Smooth muscle cell (in vitro differentiated cells): Measurements from ENCODE around the gene ZIC2. TPM values are rescaled to one million over a fixed set of nuclear protein-coding genes. Genes with fewer than 3 reads are reported as not detected.

Source experiments
- DNase-seq: peaks from one replicate; lab custom pipeline; 2025; ENCODE audit not compliant: unreplicated experiment; lab: John Stamatoyannopoulos, UW
- H2AFZ ChIP-seq: fragments of 200-600 bp; sonication (generic); 2 replicates; pipeline ENCODE4 v1.6.0; 2016; ENCODE audit warnings: antibody characterized with exemption, low read depth, mild to moderate bottlenecking
- H3F3A ChIP-seq: fragments of 200-600 bp; sonication (generic); 2 replicates; pipeline ENCODE4 v1.6.0; 2017; ENCODE audit warnings: antibody characterized with exemption, low read depth
- H3K27ac ChIP-seq: fragments of 200-600 bp; sonication (generic); 2 replicates; pipeline ENCODE4 v1.5.1; 2016; ENCODE audit warnings: low read depth, mild to moderate bottlenecking
- H3K27me3 ChIP-seq: fragments of 200-600 bp; sonication (generic); 2 replicates; pipeline ENCODE4 v1.6.1; 2016; ENCODE audit warnings: low read depth, mild to moderate bottlenecking
- H3K36me3 ChIP-seq: fragments of 200-600 bp; sonication (generic); 2 replicates; pipeline ENCODE4 v1.5.1; 2016; ENCODE audit warnings: low read depth
- H3K4me1 ChIP-seq: fragments of 200-600 bp; sonication (generic); 2 replicates; pipeline ENCODE4 v1.5.1; 2016; ENCODE audit warnings: low read depth
- H3K4me2 ChIP-seq: fragments of 200-600 bp; sonication (generic); 2 replicates; pipeline ENCODE4 v1.6.0; 2016; ENCODE audit warnings: mild to moderate bottlenecking
- H3K4me3 ChIP-seq: fragments of 200-600 bp; sonication (generic); 2 replicates; pipeline ENCODE4 v1.5.1; 2016; ENCODE audit warnings: mild to moderate bottlenecking
- H3K79me2 ChIP-seq: fragments of 200-600 bp; sonication (generic); 2 replicates; pipeline ENCODE4 v1.6.0; 2016; ENCODE audit warnings: low read depth, mild to moderate bottlenecking
- H3K9ac ChIP-seq: fragments of 200-600 bp; sonication (generic); 2 replicates; pipeline ENCODE4 v1.6.0; 2016; ENCODE audit warnings: low read depth
- H3K9me3 ChIP-seq: fragments of 200-600 bp; sonication (generic); replicated peaks from 2 replicates; pipeline ENCODE4 v1.5.1; 2016; ENCODE audit warnings: low read depth
- H4K20me1 ChIP-seq: fragments of 200-600 bp; sonication (generic); 2 replicates; pipeline ENCODE4 v1.6.0; 2016; ENCODE audit warnings: low read depth
- WGBS: methylation state at CpG from one replicate; pipeline ENCODE4 v1.1.7; 2016; ENCODE audit warnings: low lambda C conversion rate; 5-methylcytosine and 5-hydroxymethylcytosine counted together
- polyA plus RNA-seq: library from polyadenylated mRNA; unstranded; fragments of >200 nt; fragmentation: Nextera tagmentation; extraction: Ambion mirVana; gene quantifications from 2 replicates; pipeline ENCODE4 v1.2.1, GENCODE V29; 2016
- total RNA-seq: library from RNA; depleted of rRNA; stranded (reverse); fragments of >200 nt; gene quantifications from 2 replicates; pipeline ENCODE4 v1.2.3, GENCODE V29; 2014
- TF ChIP-seq, protein P1 (sequence below): fragments of 200-600 bp; sonication (generic); IDR thresholded peaks from 2 replicates; pipeline ENCODE4 v1.5.1; 2017; ENCODE audit warnings: borderline replicate concordance, mild to moderate bottlenecking, antibody characterized with exemption; ENCODE audit not compliant: insufficient read depth, poor library complexity, severe bottlenecking

The ZIC2 gene
- total and polyA plus RNA-seq, 2 experiments from 2014 or later: not detected

DNA sequence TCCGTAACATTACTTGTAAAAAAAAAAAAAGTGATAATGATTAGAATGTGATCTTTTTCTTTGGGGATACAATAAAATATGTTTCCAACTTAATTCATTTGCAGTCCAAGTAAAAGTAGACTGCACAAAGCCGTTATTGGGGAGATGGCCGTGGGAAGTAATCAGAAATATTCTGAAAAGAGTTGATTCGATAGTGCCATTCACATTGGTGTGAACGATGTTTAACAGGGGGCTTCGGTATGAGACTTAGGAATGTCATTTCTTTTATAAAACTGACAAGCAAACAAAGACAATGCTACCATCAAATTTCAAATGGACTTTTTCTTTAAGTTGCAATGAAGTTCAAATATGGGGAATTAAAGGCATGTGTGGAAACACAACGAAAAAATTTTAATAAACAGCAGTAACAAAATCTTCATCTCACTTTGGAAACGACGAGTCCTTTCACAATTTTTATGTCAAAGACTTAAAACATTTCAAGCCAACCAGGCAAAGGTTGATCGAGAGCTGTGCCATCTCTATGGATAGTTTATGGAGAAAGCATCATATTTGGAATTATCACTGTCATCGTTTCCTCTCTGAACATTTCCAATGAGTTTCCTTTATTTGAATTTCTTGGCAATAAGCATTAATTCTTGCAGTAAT is 8.3 kb upstream of the ZIC2 start:
- Histone ChIP-seq H3K27me3 (peaks cover 96% of the 10 kb centered on the region), H3K79me2 (no peaks in the 10 kb centered on the region), H3K9ac (no peak overlapping the region), H3K36me3 (no peaks in the 10 kb centered on the region), H3K4me1 (peaks cover 40% of the 10 kb centered on the region), H4K20me1 (peaks cover 5% of the 10 kb centered on the region), H3K27ac (no peak overlapping the region), H3K9me3 (no peaks in the 10 kb centered on the region), H3F3A (no peaks in the 10 kb centered on the region), H3K4me2 (no peak overlapping the region), H2AFZ (no peak overlapping the region), H3K4me3 (no peak overlapping the region)
- TF ChIP-seq, protein P1, sequence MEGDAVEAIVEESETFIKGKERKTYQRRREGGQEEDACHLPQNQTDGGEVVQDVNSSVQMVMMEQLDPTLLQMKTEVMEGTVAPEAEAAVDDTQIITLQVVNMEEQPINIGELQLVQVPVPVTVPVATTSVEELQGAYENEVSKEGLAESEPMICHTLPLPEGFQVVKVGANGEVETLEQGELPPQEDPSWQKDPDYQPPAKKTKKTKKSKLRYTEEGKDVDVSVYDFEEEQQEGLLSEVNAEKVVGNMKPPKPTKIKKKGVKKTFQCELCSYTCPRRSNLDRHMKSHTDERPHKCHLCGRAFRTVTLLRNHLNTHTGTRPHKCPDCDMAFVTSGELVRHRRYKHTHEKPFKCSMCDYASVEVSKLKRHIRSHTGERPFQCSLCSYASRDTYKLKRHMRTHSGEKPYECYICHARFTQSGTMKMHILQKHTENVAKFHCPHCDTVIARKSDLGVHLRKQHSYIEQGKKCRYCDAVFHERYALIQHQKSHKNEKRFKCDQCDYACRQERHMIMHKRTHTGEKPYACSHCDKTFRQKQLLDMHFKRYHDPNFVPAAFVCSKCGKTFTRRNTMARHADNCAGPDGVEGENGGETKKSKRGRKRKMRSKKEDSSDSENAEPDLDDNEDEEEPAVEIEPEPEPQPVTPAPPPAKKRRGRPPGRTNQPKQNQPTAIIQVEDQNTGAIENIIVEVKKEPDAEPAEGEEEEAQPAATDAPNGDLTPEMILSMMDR: no peak
- WGBS: 27% methylated on average over 11 of the region's 11 CpGs
- DNase-seq: no peak

DNA sequence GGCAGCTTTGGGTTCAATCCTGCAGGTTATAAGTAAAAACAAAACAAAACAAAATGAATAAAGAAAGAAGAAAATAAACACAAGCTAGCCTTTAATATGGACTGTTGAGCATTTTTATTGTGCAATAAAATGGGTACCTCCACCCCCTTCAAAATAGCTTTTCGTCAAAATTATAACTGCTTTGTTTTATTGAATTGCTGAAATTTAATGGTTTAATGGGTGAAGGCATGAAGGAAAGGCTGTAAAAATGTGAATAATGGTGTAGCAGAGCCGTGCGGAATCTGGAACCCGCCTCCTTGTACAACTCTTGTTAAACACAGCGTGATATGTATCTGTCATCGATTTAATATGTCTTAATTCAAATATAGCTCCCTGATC is 7.8 kb upstream of the ZIC2 start:
- Histone ChIP-seq H3K79me2 (no peaks in the 10 kb centered on the region), H3K27me3 (peaks cover 96% of the 10 kb centered on the region), H3K4me2 (no peak overlapping the region), H3K4me3 (no peak overlapping the region), H3K4me1 (peaks cover 42% of the 10 kb centered on the region), H2AFZ (no peak overlapping the region), H3K36me3 (no peaks in the 10 kb centered on the region), H3K9ac (no peak overlapping the region), H3K27ac (no peak overlapping the region), H3F3A (no peaks in the 10 kb centered on the region), H4K20me1 (peaks cover 6% of the 10 kb centered on the region), H3K9me3 (no peaks in the 10 kb centered on the region)
- WGBS: 28% methylated on average over 6 of the region's 6 CpGs
- TF ChIP-seq, protein P1: no peak
- no peak for DNase-seq

DNA sequence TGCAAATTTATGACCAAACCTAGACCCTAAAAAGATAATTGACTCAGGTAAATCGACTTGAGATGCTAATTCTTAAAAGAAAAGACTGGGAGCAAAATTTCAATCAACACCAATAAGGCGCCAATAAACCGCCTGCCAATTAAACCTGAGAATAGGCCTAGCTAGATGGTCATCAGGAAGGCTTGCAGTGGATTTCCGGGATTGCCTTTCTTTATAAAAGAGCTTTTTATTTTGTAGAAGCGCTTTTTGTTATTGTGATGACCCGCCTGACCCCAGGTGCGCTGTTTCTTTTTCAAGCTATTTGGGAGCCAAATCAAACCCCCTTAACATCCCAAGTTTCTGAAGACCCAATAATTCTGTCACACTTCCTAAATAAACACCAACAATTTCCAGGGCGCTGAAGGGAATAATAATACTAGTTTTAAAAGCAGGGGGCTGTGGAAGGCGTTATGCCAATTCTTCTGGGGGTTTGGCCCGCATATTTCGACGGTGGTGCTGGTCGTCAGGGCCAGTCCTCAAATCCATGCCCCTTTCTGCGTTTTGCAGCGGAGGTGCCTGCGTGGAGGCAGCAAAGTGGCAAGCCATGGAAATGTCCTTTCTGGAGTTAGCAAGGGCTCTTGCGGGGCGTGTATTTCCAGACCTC is 7.2 kb upstream of the ZIC2 start:
- Histone ChIP-seq H3K79me2 (no peaks in the 10 kb centered on the region), H3K27ac (no peak overlapping the region), H3K27me3 (peaks cover 96% of the 10 kb centered on the region), H3K4me1 (peaks cover 39% of the 10 kb centered on the region), H3F3A (no peaks in the 10 kb centered on the region), H4K20me1 (peaks cover 11% of the 10 kb centered on the region), H3K9ac (no peak overlapping the region), H2AFZ (no peak overlapping the region), H3K4me3 (no peak overlapping the region), H3K36me3 (no peaks in the 10 kb centered on the region), H3K4me2 (no peak overlapping the region), H3K9me3 (no peaks in the 10 kb centered on the region)
- WGBS: 11% methylated on average over 18 of the region's 18 CpGs
- TF ChIP-seq, protein P1: no peak
- no peak for DNase-seq

DNA sequence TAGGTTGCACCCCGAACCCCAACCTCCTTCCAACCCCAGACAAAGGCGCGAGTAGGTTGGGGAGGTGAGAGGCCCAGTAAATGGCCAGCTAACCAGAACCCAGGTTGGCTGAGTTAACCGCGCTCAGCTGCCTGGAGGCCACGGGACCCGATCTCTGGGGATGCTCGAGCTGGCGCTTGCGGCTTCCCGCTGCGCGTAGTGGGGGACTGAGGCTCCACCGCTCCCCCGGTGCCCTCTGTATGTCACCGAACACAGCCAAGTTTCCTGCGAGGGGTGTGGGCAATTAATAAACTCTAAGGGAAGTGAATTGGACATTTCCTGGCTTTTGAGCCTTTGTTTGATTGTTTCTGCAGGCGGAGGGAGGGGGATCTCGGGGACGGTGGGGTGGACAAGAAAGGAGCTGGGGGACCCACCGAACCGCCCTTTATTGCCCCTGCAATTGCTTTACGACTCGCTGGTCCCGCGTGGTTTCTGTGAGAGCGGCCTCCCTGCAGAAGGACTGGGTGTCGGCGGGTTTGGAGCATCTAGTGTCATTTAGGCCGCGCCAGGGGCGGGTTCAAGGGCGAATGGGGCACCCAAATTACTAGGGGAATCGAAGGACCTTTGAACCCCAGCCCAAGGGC is 6.5 kb upstream of the ZIC2 start:
- Histone ChIP-seq H3K27me3 (peaks cover 96% of the 10 kb centered on the region), H3K27ac (no peak overlapping the region), H3K9me3 (no peaks in the 10 kb centered on the region), H3K4me1 (peaks cover 39% of the 10 kb centered on the region), H3K79me2 (no peaks in the 10 kb centered on the region), H3F3A (no peaks in the 10 kb centered on the region), H3K4me2 (no peak overlapping the region), H3K4me3 (no peak overlapping the region), H3K36me3 (no peaks in the 10 kb centered on the region), H4K20me1 (peaks cover 11% of the 10 kb centered on the region), H2AFZ (no peak overlapping the region), H3K9ac (no peak overlapping the region)
- DNase-seq: no peak
- TF ChIP-seq, protein P1: no peak
- WGBS: 23% methylated on average over 34 of the region's 34 CpGs
